Adrenal gland (tissue), 12 donors: Measurements from ENCODE around the gene PMP22. TPM values are rescaled to one million over a fixed set of nuclear protein-coding genes. Genes with fewer than 3 reads are reported as not detected.

Experiments
- DNase-seq, 7 donors: peaks; one replicate each; pipeline ENCODE4 v3.0.0-alpha.2; 2019 to 2020
- H3K27ac ChIP-seq, 5 donors: fragments of 200-600 bp; sonication (generic) in 4 of 5; 1 replicate in 3 of 5; 2 replicates in 2 of 5; pipeline versions ENCODE4 v1.5.1 to v1.8.0; 2016 to 2020; ENCODE audit warnings: mild to moderate bottlenecking in 1 of 5
- H3K27me3 ChIP-seq: fragments of 200-600 bp; 2 replicates; pipeline ENCODE4 v1.8.0; 2021
- H3K36me3 ChIP-seq, 2 donors: fragments of 200-600 bp; replicated peaks in 1 of 2; 1 replicate in 1 of 2; 2 replicates in 1 of 2; pipeline versions ENCODE4 v1.5.1 to v1.8.0; 2018 to 2022
- H3K4me1 ChIP-seq, 2 donors: fragments of 200-600 bp; replicated peaks in 1 of 2; 1 replicate in 1 of 2; 2 replicates in 1 of 2; pipeline versions ENCODE4 v1.5.1 to v1.8.0; 2018 to 2021
- H3K4me3 ChIP-seq, 4 donors: fragments of 200-600 bp; sonication (generic) in 3 of 4; one replicate each; pipeline ENCODE4 v1.5.1; 2016 to 2018
- H3K9me3 ChIP-seq, 3 donors: fragments of 200-600 bp; sonication (generic) in 1 of 3; replicated peaks in 1 of 3; 1 replicate in 2 of 3; 2 replicates in 1 of 3; pipeline versions ENCODE4 v1.5.1 to v1.8.0; 2016 to 2021
- POLR2A ChIP-seq, 2 donors: fragments of 450-650 bp; IDR thresholded peaks; one replicate each; pipeline ENCODE4 v1.6.1; 2017; ENCODE audit warnings: antibody characterized with exemption in 2 of 2, mild to moderate bottlenecking in 2 of 2, moderate library complexity in 1 of 2
- WGBS, 4 donors: extraction: QIAGEN DNeasy Blood & Tissue Kit in 2 of 4; methylation state at CpG; one replicate each; pipeline versions ENCODE4 v1.1.5 to v1.1.7; 2013 to 2017; 5-methylcytosine and 5-hydroxymethylcytosine counted together
- intact Hi-C, 2 donors: fragments of 100-400 bp; cut with DNase I; formaldehyde crosslinking; loops; one replicate each; pipeline versions ENCODE4 v1.14.1 to v1.15.0; 2022 to 2023
- polyA plus RNA-seq, 3 donors: library from polyadenylated mRNA; stranded (reverse); fragments of 200-250 nt in 2 of 3; fragments of 350-450 nt in 1 of 3; fragmentation: Illumina TruSeq in 1 of 3; extraction: RNeasy Lipid Tissue Mini Kit (QIAGEN cat#74804) in 1 of 3; gene quantifications; one replicate each; pipeline ENCODE4 v1.2.3, GENCODE V29; 2013 to 2014
- total RNA-seq, 9 donors: library from RNA; depleted of rRNA in 4 of 9; stranded (reverse); fragments of >200 nt in 4 of 9; fragments of 120-200 nt in 1 of 9; fragmentation: NEBNext Ultra II Directional in 1 of 9; extraction: Animal tissue kit (Norgen Biotek cat#: 25700) in 1 of 9; gene quantifications; one replicate each; pipeline versions ENCODE4 v1.1.0 to v1.2.4, GENCODE V29; 2013 to 2023
- TF ChIP-seq, protein P1 (sequence below), 6 experiments: fragments of 450-650 bp in 4 of 6; fragments of 200-600 bp in 2 of 6; sonication (generic) in 1 of 6; IDR thresholded peaks; 1 replicate in 5 of 6; 2 replicates in 1 of 6; pipeline versions ENCODE4 v1.5.1 to v1.8.0; 2016 to 2021; ENCODE audit warnings: antibody characterized with exemption in 6 of 6, mild to moderate bottlenecking in 2 of 6, moderate library complexity in 1 of 6
- donor health status: healthy with polysubstance abuse.
- donor health status: Bipolar disorder and iron deficiency.
- donor health status: DM: yes; HTN: yes; CAD: no.
- donor health status: DM: no; HTN: no; CAD: no.
- donor health status: DM: no; HTN: no; CAD: no.
- donor health status: DM: yes; HTN: yes; CAD: no.

The PMP22 gene
- total and polyA plus RNA-seq, 12 donors = 17.1 to 142 (median 71.4) TPM

DNA sequence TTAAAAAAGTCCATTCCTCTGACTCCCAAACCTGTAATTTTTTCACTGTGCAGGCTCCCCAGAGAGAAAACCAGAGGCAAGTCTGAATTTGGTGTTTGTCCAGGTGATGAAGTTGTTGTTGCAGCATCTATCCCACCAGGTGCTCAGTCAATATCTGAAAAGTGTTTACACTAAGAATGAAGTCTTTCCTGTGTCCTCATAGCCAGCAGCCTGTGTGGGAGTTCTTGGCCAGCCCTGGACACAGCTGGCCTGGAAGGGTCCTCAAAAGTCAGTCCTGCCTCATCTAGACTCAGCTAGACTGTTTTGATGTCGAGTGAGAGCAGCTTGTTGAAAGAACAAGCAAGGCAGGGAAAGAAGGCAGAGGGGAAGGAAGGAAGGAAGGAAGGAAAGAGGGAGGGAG, 3.3 kb upstream of the PMP22 start:
- no peaks in the 10 kb centered on the region for H3K36me3 ChIP-seq
- WGBS, 4 donors = 35 to 59% (median 39%) methylated on average over 1 of the region's 1 CpG
- no peaks in the 10 kb centered on the region for H3K27me3 ChIP-seq
- TF ChIP-seq, protein P1, sequence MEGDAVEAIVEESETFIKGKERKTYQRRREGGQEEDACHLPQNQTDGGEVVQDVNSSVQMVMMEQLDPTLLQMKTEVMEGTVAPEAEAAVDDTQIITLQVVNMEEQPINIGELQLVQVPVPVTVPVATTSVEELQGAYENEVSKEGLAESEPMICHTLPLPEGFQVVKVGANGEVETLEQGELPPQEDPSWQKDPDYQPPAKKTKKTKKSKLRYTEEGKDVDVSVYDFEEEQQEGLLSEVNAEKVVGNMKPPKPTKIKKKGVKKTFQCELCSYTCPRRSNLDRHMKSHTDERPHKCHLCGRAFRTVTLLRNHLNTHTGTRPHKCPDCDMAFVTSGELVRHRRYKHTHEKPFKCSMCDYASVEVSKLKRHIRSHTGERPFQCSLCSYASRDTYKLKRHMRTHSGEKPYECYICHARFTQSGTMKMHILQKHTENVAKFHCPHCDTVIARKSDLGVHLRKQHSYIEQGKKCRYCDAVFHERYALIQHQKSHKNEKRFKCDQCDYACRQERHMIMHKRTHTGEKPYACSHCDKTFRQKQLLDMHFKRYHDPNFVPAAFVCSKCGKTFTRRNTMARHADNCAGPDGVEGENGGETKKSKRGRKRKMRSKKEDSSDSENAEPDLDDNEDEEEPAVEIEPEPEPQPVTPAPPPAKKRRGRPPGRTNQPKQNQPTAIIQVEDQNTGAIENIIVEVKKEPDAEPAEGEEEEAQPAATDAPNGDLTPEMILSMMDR (IDR thresholded peaks at IDR 0.05) = no peak
- no peak for TF ChIP-seq POLR2A (IDR thresholded peaks at IDR 0.05)
- no peak overlapping the region for H3K27ac ChIP-seq
- no peaks in the 10 kb centered on the region for H3K9me3 ChIP-seq
- peaks cover 0 to 11% of the 10 kb centered on the region in 2 donors for H3K4me1 ChIP-seq
- H3K4me3 ChIP-seq = no peak overlapping the region
- DNase-seq = no peak
- intact Hi-C loops = no loop called here

DNA sequence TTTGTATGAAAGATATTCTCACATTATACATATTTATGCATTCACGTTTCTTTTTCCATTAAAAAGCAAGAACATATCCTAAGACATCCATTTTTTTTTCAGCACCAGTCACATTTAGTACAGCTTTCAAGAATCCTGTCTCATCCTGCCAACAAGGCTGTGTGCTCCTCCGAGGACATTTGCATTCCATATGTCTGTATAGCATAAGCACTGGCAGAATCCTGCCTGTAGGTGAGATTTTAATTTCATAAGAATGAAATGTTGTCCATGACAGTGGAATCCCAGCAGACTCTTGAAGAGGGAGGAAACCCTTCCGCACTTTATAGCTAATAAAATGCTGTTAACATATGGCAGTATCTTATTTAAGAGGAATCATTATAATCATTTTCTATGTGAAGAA, 2.9 kb upstream of the PMP22 start:
- TF ChIP-seq, protein P1 (IDR thresholded peaks at IDR 0.05) = no peak
- H3K4me3 ChIP-seq = no peak overlapping the region
- no peaks in the 10 kb centered on the region for H3K27me3 ChIP-seq
- no peak overlapping the region for H3K27ac ChIP-seq
- peaks cover 0 to 14% of the 10 kb centered on the region in 2 donors for H3K4me1 ChIP-seq
- no peak for DNase-seq
- intact Hi-C loops = no loop called here
- H3K36me3 ChIP-seq = no peaks in the 10 kb centered on the region
- 73 to 83% (median 74%) methylated on average over 3 of the region's 3 CpGs for WGBS, 4 donors
- no peaks in the 10 kb centered on the region for H3K9me3 ChIP-seq

DNA sequence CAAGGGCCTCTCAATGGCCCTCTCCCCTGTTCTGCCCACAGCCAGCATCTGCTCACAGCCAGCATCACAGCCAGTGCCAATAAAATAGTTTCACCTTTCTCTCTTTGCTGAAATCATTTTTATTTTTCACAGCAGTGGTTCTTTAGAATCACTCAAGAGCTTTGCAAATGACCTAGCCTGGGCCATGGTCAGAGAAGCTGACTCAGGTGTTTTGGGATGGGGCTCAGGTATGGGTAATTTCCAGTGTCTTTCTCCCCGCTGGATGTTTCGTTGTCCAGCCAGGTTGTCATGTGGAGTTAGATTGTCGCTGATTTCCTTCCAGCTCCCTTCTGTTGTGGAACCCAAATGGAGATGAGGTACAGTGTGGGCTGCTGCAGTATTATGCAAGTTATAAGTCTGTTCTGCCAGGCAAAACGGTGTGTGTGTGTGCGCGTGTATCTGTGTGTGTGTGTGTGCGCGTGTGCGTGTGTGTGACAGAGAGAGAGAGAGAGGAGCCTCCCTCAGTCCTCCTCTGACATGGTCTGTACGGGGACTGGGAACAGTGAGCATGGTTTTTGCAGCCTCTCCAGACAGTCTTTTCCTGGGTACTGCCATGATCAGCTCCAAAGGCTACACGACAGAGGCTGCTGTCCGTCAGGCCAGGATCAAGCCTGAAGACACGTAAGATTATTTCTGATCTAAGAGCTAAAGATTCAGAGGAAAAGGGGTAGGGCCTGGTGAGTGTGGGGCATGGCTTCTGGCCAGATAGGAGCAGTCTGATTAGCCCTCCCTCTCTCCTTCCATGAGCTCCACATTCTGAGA, 1.4 kb upstream of the PMP22 start:
- WGBS, 4 donors = 82 to 88% (median 88%) methylated on average over 13 of the region's 13 CpGs
- DNase-seq = no peak
- H3K4me1 ChIP-seq = peaks cover 0 to 13% of the 10 kb centered on the region in 2 donors
- no peak overlapping the region for H3K27ac ChIP-seq
- H3K4me3 ChIP-seq = no peak overlapping the region
- H3K27me3 ChIP-seq = no peaks in the 10 kb centered on the region
- no peak for TF ChIP-seq POLR2A (IDR thresholded peaks at IDR 0.05)
- TF ChIP-seq, protein P1 (IDR thresholded peaks at IDR 0.05) = no peak
- intact Hi-C loops = no loop called here
- no peaks in the 10 kb centered on the region for H3K9me3 ChIP-seq
- no peaks in the 10 kb centered on the region for H3K36me3 ChIP-seq

DNA sequence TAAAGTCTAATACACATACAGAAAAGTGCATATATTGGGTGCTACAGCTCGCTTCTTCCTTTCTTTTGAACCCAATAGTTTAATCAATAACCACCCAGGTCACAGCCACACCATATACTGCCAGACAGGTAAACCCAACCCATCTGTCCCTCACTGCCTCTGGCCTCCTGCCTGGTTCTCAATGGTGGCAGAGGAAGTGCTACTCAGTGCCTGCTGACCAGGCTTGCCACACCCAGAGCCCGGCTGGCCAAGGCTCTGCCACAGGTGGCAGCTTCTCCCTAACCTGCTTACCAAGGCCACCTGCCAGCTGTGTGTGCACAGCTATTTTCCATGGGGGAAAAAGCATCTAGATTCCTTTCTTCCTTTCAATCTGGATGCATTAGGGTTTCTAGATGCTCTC, 584 bp downstream of the PMP22 start:
- 63 to 67% (median 65%) methylated on average over 2 of the region's 2 CpGs for WGBS, 4 donors
- H3K4me1 ChIP-seq = peaks cover 7 to 21% of the 10 kb centered on the region in 2 donors
- no peaks in the 10 kb centered on the region for H3K36me3 ChIP-seq
- H3K4me3 ChIP-seq = no peak overlapping the region
- H3K27ac ChIP-seq = no peak overlapping the region
- DNase-seq = no peak
- intact Hi-C loops = loop anchor here (5.0 kb wide), 1 partner anchor 238 kb away; no protein-coding TSS in a partner anchor
- no peaks in the 10 kb centered on the region for H3K9me3 ChIP-seq
- TF ChIP-seq, protein P1 (IDR thresholded peaks at IDR 0.05) = no peak
- TF ChIP-seq POLR2A (IDR thresholded peaks at IDR 0.05) = no peak
- H3K27me3 ChIP-seq = no peaks in the 10 kb centered on the region
